Naive thymus-derived CD4-positive, alpha-beta T cell (primary cell): ENCODE results near the gene CD58. TPM values are rescaled to one million over a fixed set of nuclear protein-coding genes. Genes with fewer than 3 reads are reported as not detected.
"Not testable (repeated sequence)": the region's sequence is repeated elsewhere in the genome, so short reads cannot be mapped to it uniquely, and the experiment has no call there.

ENCODE experiments used
- ATAC-seq: fragments of 150-1000 bp; cut with Tn5 transposase; 2 replicates; pipeline ENCODE4 v1.10.0; 2021; ENCODE audit warnings: mild to moderate bottlenecking, moderate library complexity
- CTCF ChIA-PET: fragments of 350-600 bp; sonication (Branson Sonifier 250); formaldehyde crosslinking; loops from one replicate; lab custom pipeline; 2021; ENCODE audit warnings: antibody characterized with exemption; lab: Charles Lee
- POLR2A ChIA-PET: fragments of 350-600 bp; sonication (Branson Sonifier 250); formaldehyde crosslinking; loops from one replicate; lab custom pipeline; 2021; ENCODE audit warnings: antibody characterized with exemption, inconsistent platforms; lab: Charles Lee
- DNase-seq, 9 donors: peaks; one replicate each; pipeline versions ENCODE4 v3.0.0 to v3.0.0-alpha.2; 2020 to 2022; ENCODE audit warnings: mixed read lengths in 1 of 9
- H3K27ac ChIP-seq: one replicate; pipeline ENCODE4 v1.7.0; 2013; ENCODE audit warnings: mild to moderate bottlenecking, low read depth, low read length, moderate library complexity
- H3K27me3 ChIP-seq, 2 donors: one replicate each; pipeline ENCODE4 v1.7.0; 2013; ENCODE audit warnings: low read length in 2 of 2, mild to moderate bottlenecking in 2 of 2, moderate library complexity in 2 of 2; ENCODE audit not compliant: control insufficient read depth in 2 of 2, insufficient read depth in 2 of 2
- H3K36me3 ChIP-seq, 3 experiments: 1 replicate in 2 of 3; 2 replicates in 1 of 3; pipeline ENCODE4 v1.7.0; 2013; ENCODE audit warnings: low read length in 3 of 3, mild to moderate bottlenecking in 3 of 3, moderate library complexity in 1 of 3; ENCODE audit not compliant: insufficient read depth in 3 of 3, control insufficient read depth in 2 of 3
- H3K4me1 ChIP-seq, 2 donors: one replicate each; pipeline ENCODE4 v1.7.0; 2013; ENCODE audit warnings: low read length in 2 of 2, mild to moderate bottlenecking in 2 of 2, moderate library complexity in 1 of 2; ENCODE audit not compliant: control insufficient read depth in 2 of 2, insufficient read depth in 2 of 2
- H3K4me3 ChIP-seq: 2 replicates; pipeline ENCODE4 v1.7.0; 2013; ENCODE audit warnings: mild to moderate bottlenecking, low read length
- H3K9me3 ChIP-seq, 3 experiments: 1 replicate in 2 of 3; 2 replicates in 1 of 3; pipeline ENCODE4 v1.7.0; 2013; ENCODE audit warnings: low read length in 3 of 3; ENCODE audit not compliant: control insufficient read depth in 2 of 3
- H3K27ac Mint-ChIP-seq, 9 donors: one replicate each; pipeline ENCODE4 v1.8.0; 2020 to 2022; ENCODE audit warnings: mixed read lengths in 9 of 9, mild to moderate bottlenecking in 8 of 9, moderate library complexity in 5 of 9, inconsistent platforms in 2 of 9
- H3K27me3 Mint-ChIP-seq, 5 donors: one replicate each; pipeline ENCODE4 v1.8.0; 2021 to 2022; ENCODE audit warnings: mixed read lengths in 5 of 5, mild to moderate bottlenecking in 1 of 5
- H3K36me3 Mint-ChIP-seq, 5 donors: one replicate each; pipeline ENCODE4 v1.8.0; 2020 to 2022; ENCODE audit warnings: mixed read lengths in 5 of 5, mild to moderate bottlenecking in 3 of 5, inconsistent platforms in 1 of 5
- H3K4me1 Mint-ChIP-seq, 7 donors: one replicate each; pipeline ENCODE4 v1.8.0; 2020 to 2022; ENCODE audit warnings: mixed read lengths in 7 of 7, mild to moderate bottlenecking in 3 of 7, inconsistent platforms in 1 of 7
- H3K4me3 Mint-ChIP-seq, 10 donors: one replicate each; pipeline ENCODE4 v1.8.0; 2020 to 2022; ENCODE audit warnings: mild to moderate bottlenecking in 10 of 10, mixed read lengths in 10 of 10, moderate library complexity in 6 of 10, inconsistent platforms in 2 of 10
- H3K9me3 Mint-ChIP-seq, 11 donors: one replicate each; pipeline ENCODE4 v1.8.0; 2020 to 2022; ENCODE audit warnings: mixed read lengths in 11 of 11, mild to moderate bottlenecking in 4 of 11, inconsistent platforms in 1 of 11, moderate library complexity in 1 of 11
- intact Hi-C, 2 donors: fragments of 100-400 bp; cut with micrococcal nuclease; formaldehyde crosslinking; loops; one replicate each; pipeline ENCODE4 v1.15.1; 2023
- polyA plus RNA-seq, 2 donors: library from polyadenylated mRNA; unstranded; fragments of 300-500 nt; fragmentation: Illumina TruSeq; gene quantifications; one replicate each; pipeline ENCODE4 v1.2.3, GENCODE V29; 2021
- total RNA-seq, 6 experiments: library from RNA in 5 of 6; stranded (reverse) in 5 of 6; gene quantifications; 1 replicate in 5 of 6; 2 replicates in 1 of 6; pipeline ENCODE4 v1.2.3 and lab custom pipeline; 2021 to 2026

Gene CD58
- total and polyA plus RNA-seq, 7 experiments from 2014 or later: 1.3 to 35.0 (median 4.0) TPM

- H3K4me3 ChIP-seq, POLR2A ChIA-PET, H3K36me3 ChIP-seq, CTCF ChIA-PET, DNase-seq, H3K36me3 Mint-ChIP-seq, ATAC-seq, H3K27ac ChIP-seq, H3K4me3 Mint-ChIP-seq, H3K4me1 ChIP-seq, H3K27me3 ChIP-seq, H3K9me3 Mint-ChIP-seq, H3K9me3 ChIP-seq, intact Hi-C loops, H3K27ac Mint-ChIP-seq: not testable (repeated sequence)
- H3K27me3 Mint-ChIP-seq: peaks cover 3 to 14% (median 7%) of the 10 kb centered on the region in 5 donors
- peaks cover 6 to 10% (median 9%) of the 10 kb centered on the region in 7 donors for H3K4me1 Mint-ChIP-seq
Measured at GRCh38 chr1:116599369-116599768, 28.5 kb upstream of the CD58 start.

DNA sequence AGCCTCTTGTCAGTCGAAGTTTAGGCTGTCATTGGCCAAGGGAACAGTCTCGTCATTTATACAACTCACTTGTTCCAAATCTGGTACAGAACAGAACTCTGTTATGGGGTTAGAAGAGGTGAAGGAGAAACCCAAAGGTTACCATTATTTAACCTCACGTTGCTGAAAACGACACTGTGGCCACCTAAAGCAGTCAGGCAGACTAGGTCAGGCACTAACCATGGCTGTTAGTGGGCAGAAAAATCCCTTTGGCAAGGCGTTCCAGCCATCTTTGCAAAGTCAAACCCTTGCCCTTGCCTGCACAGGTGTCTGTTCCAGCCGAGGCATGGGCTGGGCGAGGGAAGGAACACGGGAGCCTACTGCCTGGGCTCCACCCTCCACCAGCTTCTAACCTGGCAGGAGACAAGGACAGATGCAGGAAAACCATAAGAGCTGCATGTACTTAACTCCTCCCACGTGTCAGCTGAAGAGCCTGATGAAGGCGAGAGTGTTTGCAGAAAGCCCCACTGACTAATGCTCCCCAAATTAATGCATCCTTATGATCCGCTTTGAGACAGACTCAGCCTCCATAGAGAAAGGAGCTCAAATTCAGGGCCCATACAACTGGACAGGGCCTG lies 27.7 kb upstream of the CD58 start:
- peaks cover 6 to 10% (median 9%) of the 10 kb centered on the region in 7 donors for H3K4me1 Mint-ChIP-seq
- H3K27ac Mint-ChIP-seq, H3K9me3 ChIP-seq, POLR2A ChIA-PET, intact Hi-C loops, H3K4me1 ChIP-seq, H3K36me3 ChIP-seq, DNase-seq, H3K27ac ChIP-seq, ATAC-seq, H3K27me3 ChIP-seq, H3K4me3 ChIP-seq, H3K4me3 Mint-ChIP-seq, H3K36me3 Mint-ChIP-seq, H3K9me3 Mint-ChIP-seq: not testable (repeated sequence)
- CTCF ChIA-PET: interaction anchor here (1.1 kb wide), 1 partner anchor 79 kb away, joined by 3 read pairs; no protein-coding TSS in a partner anchor
- H3K27me3 Mint-ChIP-seq: peaks cover under 1 to 14% (median 7%) of the 10 kb centered on the region in 5 donors

- POLR2A ChIA-PET, DNase-seq, H3K27ac Mint-ChIP-seq, H3K4me3 ChIP-seq, H3K4me3 Mint-ChIP-seq, H3K4me1 ChIP-seq, ATAC-seq, H3K36me3 Mint-ChIP-seq, H3K9me3 Mint-ChIP-seq, H3K36me3 ChIP-seq, H3K27ac ChIP-seq, H3K9me3 ChIP-seq, H3K27me3 ChIP-seq: not testable (repeated sequence)
- CTCF ChIA-PET: interaction anchor here (0.6 kb wide), 1 partner anchor 48 kb away, joined by 3 read pairs; no protein-coding TSS in a partner anchor
- Mint-ChIP-seq H3K4me1 (peaks cover 5 to 10% (median 9%) of the 10 kb centered on the region in 7 donors), H3K27me3 (peaks cover 0 to 14% (median 7%) of the 10 kb centered on the region in 5 donors)
- intact Hi-C loops: loop anchor here in 1 of 2 donors (2.0 kb wide), 1 partner anchor 1459 kb away; no protein-coding TSS in a partner anchor
Measured at GRCh38 chr1:116597388-116597787, 26.6 kb upstream of the CD58 start.

GRCh38 chr1:116596742-116597307 lies 26.0 kb upstream of the CD58 start:
- H3K27ac Mint-ChIP-seq, ATAC-seq, H3K9me3 ChIP-seq, H3K27me3 ChIP-seq, H3K4me3 ChIP-seq, H3K36me3 ChIP-seq, H3K4me3 Mint-ChIP-seq, H3K4me1 ChIP-seq, POLR2A ChIA-PET, H3K36me3 Mint-ChIP-seq, H3K9me3 Mint-ChIP-seq, H3K27ac ChIP-seq, DNase-seq: not testable (repeated sequence)
- Mint-ChIP-seq H3K4me1 (peaks cover 4 to 10% (median 9%) of the 10 kb centered on the region in 7 donors), H3K27me3 (peaks cover 0 to 14% (median 7%) of the 10 kb centered on the region in 5 donors)
- intact Hi-C loops: loop anchor here (1.0 to 2.0 kb wide), 4 partner anchors 23 to 1458 kb away; no protein-coding TSS in a partner anchor
- CTCF ChIA-PET: interaction anchor here (0.6 to 1.8 kb wide), 6 partner anchors 20 to 426 kb away, joined by 3 to 9 read pairs (median 4); no protein-coding TSS in a partner anchor

DNA sequence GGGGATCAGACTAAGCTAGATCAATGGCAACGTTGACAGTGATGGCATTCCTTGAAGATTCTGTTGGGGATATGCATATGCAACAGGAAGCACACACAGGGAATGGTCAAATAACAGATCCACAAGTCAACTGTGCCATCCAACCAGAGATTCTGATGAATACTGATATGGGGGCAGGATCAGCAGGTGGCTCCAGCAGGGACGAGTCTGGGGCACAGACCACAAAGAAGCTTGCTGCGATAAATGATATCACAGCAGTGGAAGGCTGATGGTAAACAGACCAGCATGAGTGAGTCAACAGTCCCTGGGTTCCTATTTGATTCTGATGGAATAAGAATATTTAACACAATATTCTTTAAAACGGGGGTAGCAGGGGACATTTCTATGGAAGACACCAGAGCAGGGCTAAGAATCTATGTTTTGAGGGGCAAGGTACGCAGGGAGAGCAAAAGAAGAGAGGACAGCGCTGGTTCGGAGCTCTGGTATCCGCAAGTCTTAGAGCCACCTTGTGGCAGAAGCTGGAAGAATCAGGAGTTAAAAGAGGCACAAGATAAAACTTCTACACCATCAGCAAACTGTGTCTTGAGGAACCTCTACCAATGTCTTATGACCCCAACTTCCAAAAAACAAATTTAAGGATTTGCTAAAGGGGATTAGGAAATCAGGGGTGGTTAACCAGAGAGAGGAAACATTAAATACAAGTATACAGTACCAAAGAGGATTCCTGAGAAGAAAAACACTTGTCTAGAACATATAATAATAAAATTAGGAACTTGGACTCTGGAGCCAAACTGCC lies 25.3 kb upstream of the CD58 start:
- peaks cover 0 to 14% (median 7%) of the 10 kb centered on the region in 5 donors for H3K27me3 Mint-ChIP-seq
- H3K27me3 ChIP-seq, H3K4me1 ChIP-seq, H3K27ac ChIP-seq, H3K36me3 Mint-ChIP-seq, POLR2A ChIA-PET, H3K9me3 ChIP-seq, H3K36me3 ChIP-seq, H3K9me3 Mint-ChIP-seq, H3K4me3 ChIP-seq: not testable (repeated sequence)
- H3K27ac Mint-ChIP-seq: peak overlapping the region in 2 of 9 donors; percentile 41 to 68
- DNase-seq: peak in 5 of 9 donors; percentile 18 to 52 (median 37)
- peak; percentile 81 for ATAC-seq
- intact Hi-C loops: loop anchor here (1.0 to 2.0 kb wide), 4 partner anchors 22 to 1457 kb away; no protein-coding TSS in a partner anchor
- CTCF ChIA-PET: interaction anchor here (0.6 to 1.8 kb wide), 9 partner anchors 19 to 1300 kb away, joined by 3 to 9 read pairs (median 4); no protein-coding TSS in a partner anchor
- H3K4me1 Mint-ChIP-seq: peaks cover 4 to 10% (median 9%) of the 10 kb centered on the region in 7 donors
- H3K4me3 Mint-ChIP-seq: peak overlapping the region in 9 of 10 donors; percentile 2 to 72 (median 58)

DNA sequence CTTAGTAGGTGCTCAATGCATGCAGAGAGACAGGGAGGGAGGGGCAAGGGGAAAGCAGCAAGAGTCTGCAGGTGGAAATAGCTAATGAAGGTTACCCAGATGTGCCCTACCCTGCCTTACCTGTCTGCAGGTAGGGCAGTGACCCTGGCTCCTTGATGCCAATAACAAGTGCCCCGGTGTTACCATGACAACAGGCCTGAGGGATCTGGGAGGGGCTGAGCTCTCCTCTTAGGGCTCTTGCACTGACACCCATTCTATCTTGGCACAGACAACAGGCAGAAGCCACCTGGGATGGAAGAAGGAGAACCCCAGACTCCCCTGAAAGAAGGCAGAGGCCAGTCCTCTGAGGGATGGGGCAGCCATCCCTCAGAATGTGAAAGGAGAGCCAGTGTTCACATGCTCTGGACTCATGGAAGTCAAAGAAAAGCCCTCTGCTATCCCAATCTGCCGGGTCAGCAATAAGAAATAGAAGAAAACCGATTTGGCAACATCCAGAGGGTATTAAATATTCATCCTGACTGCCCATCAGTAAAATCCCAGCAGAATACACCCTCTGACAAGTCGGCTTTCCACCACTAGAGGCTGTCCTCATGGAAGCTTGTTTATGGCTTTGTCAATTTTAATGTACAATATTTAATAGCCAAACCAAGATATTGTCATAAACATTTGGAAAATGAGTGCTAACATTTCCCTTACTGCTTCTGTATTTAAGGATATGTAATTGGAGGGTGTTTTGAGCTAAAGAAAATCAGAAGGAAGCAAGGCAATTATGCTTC lies 24.4 kb upstream of the CD58 start:
- peak overlapping the region in 3 of 10 donors; percentile 1 to 58 (median 57) for H3K4me3 Mint-ChIP-seq
- not testable (repeated sequence) for H3K9me3 Mint-ChIP-seq, H3K9me3 ChIP-seq

More for the DNA sequence above, 24.4 kb upstream of the CD58 start:
- H3K4me3 ChIP-seq, ATAC-seq, H3K27ac ChIP-seq, POLR2A ChIA-PET, H3K36me3 ChIP-seq, H3K27ac Mint-ChIP-seq, DNase-seq, H3K36me3 Mint-ChIP-seq, H3K27me3 ChIP-seq, H3K4me1 ChIP-seq, intact Hi-C loops: not testable (repeated sequence)
- Mint-ChIP-seq H3K27me3 (peaks cover 0 to 14% (median 7%) of the 10 kb centered on the region in 5 donors), H3K4me1 (peaks cover 5 to 10% (median 9%) of the 10 kb centered on the region in 7 donors)
- CTCF ChIA-PET: interaction anchor here (0.7 to 1.8 kb wide), 7 partner anchors 18 to 456 kb away, joined by 3 to 9 read pairs (median 4); no protein-coding TSS in a partner anchor
